Stimulated activated CD8-positive, alpha-beta memory T cell treated with anti-CD3 and anti-CD28 coated beads, Interleukin-15, amount 100 ng/mL, for 24 hours (primary cell): ENCODE data around the gene IKZF2.

Source experiments
- DNase-seq: peaks from one replicate; pipeline ENCODE4 v3.0.0-alpha.2; 2020; ENCODE audit warnings: low read depth

IKZF2 gene

DNA sequence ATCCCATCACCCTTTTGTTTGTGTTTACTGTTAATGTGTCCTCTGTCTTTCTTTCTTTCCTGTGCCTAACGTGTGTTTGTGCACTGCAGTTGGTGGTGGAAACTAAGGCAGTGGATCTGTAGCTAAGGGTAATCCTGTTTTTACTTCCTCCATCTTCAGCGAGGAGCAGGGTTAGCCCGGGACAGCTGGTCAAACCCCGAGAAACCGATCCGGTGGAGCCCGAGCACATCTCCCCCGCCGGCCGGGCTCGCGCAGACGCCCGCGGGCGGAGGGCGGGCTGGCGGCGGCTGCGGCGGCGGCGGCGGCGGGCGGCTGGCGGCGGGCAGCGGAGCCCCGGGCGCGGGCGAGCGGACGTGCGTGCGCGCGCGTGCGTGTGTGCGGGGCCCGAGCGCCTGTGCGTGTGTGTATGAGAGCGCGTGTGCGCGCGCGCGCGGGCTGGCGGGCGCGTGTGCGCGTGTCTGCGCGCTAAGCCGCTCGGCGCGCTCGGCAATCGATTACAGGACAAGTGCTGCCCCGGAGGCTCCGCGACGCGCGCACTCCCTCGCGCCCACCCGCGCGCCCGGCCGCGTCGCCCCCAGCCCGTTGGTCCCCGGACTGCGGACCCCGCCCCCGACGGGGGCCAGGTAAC, at the start of gene IKZF2:
Gene IKZF2, minus strand, starts transcription at position 176 of the 628 bp plus-strand sequence. CDS start 2,983 bp downstream, outside the sequence.
- DNase-seq, result peak; percentile 45

DNA sequence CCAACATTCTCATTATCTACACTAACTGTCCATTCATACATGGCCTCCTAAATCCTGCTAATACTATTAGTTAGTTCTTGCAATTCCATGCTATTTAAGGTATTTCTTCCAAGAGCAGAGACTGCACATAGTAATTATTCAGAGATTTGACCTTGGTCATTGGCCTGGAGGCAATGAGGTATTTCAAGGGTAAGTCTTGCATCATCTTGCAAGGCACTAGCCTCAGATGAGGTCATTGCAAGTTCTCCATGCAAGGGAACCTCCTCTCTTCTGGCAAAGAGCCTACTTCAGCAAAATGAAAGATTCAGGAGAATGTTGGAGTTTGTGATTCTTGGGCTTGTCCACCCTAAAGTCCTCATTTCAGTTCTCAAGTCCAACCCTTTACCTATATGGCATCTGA, 48.5 kb upstream of the IKZF2 start:
- DNase-seq, result no peak

DNA sequence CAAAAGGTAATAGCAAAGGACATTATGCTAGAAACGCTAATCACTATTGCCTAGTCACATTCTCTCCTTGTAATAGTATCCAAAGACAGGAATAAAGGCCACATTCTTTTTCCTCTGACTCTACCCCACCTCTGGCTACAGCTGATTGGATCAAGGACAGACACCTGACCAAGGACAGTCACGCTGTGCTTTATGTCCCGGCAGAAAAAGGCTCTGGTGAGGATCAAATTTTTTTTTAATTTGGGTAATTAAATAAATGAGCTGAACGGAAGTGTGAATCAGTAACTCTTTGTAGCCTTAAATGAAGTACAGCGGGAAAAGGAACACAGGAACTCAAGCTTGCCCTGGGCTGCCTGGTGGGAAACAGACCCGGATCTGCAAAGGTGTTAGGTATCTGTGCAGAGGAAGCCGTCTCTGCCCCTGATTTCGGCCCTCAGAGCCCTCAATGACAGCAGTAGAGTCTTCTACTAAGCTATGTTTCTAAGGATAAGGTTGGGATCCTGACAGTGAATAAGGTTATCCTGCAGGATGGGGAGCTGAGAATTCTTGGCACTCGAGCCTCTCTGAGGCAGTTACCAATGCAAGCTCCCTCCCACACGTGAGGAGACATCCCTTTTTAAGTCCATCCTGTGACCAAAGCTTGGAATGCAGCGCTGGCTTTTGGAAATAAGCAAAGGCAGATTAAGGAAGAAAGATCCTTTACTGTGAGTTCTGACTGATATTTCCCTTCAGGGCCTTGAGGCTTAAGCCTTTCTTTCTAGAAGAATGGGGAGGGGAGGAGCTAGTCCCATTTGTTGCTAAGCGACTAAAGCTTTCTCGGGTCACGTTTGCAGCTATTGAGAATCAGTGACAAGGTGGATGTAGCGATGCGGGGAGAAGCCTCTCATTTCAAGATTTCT, 37.8 kb upstream of the IKZF2 start:
- no peak for DNase-seq

DNA sequence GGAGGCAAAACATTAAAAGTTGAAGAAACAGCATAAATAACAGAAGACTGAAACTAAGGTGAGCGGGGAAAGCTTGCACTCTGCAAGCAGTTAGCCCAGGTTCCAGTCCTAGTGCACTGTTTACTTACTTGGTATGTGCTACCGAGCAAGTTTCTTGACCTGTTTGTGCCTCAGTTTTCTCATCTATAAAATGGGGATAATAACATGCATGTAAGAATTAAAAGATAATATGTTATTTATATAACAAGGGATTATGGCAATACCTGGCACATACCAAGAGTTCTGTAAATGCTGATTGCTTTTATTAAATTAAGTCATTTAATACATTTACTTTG, 37.1 kb upstream of the IKZF2 start:
- no peak for DNase-seq

DNA sequence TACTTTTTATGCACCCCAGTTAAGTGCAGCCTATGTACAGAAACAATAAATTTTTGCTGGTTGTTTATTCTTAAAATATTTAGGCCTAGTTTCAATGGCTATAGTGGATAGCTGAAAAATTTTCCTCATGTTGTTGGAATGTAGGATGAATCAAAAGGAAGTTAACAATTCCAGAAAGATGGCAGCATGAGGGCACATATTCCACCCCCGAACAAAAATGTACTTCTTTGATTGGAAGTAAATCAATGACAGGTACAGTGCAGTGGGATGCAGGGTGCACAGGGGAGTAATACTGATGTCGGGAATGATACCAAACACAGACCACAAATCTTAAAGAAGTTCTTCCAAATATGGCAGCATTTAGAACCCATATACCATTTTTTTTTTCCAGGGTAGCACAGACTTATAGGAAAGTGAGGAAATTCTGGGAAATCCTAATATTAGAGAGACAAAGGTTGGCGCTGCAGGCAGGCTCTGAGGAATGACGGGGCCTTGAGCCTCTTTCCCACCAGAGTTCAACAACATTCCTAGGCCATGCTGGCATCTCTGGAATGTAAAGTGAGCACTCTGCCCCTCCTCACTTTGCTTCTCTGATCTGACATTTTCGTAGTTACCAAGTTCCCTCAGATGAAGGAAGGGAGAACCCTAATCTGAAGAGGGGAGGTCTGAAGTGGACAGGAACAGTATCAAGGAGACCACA, 36.6 kb upstream of the IKZF2 start:
- no peak for DNase-seq

DNA sequence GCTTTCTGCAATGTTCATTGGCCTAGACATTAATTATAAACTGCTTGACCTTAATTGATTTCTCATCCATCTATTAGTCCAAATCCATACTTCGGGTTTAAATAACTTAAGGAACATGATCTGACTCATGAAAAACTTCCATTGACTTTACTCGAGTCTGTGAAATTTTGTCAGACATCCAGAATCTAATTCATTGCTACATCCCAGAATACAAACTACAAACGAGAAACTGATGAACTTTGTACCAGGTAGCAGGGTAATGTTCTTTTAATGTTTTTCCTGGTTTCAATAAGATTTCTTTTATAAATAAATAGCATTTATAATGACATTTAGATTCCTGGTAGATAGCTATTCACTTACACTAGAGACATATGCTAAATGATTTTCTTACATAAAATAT, 36.0 kb upstream of the IKZF2 start:
- DNase-seq, result no peak

DNA sequence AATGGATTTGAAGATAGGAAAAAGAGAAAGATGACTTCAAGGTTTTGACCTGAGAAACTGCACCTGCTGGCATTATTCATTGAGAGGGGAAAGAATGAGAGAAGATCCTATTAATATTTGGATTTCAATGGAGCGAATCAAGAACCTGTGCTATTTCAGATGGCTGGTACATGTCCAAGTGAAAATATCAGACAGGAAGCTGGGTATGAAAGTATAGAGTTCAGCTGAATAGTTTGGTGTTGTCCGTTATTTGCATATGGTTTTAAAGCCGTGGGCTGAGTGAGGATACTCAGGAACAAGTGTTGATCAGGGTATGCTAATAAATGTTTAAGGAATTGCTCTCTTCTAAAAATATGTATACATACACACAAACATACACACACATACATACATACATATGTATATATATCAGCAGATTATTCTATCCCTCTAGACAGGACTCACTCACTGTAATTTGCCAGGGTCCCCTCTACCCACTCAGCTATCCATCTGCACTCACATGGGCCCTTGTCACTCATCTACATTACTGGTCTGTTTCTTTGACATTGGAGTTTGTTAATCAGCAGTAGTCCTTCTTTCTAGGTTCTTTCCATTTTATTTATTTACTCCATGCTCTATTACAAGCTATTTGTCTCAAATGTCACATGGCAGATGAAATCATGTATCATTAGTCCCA, 33.9 kb upstream of the IKZF2 start:
- DNase-seq, result no peak

DNA sequence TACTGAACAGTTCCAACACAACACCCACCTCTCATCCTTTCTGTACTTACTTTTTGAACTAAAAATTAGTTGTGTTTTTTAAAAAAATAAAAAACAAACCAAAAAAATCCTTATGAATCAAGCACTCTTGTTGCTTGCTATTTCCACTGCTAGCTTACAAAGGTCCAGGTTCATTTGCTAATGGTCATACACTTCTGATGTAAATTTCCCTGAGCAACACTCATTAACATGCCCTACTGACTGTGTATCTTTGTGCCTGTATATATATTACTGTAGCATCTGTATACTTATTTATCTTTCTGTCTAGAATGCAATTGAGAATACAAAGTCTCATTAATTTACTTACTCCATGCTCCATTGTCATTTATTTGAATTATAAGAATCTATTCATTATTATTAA, 30.3 kb upstream of the IKZF2 start:
- no peak for DNase-seq

DNA sequence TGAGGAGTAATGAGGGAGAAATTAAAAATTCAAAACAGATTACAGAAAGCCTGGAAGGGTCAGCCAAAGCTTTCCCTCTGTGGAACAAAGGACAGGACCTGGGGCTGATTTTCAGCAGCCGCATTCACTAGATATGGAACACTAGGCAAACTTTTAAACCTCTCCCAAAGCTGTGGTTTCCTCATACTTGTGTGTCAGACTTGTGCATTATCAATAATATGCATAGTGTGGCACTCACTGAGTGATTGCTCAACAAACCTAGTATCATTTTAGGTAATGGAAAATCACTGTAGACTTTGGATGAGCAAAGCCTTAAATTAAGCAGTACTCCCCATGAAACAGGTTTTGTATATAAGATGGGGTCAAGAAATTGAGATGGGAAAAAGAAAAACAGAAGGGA, 26.3 kb upstream of the IKZF2 start:
- DNase-seq, result no peak

DNA sequence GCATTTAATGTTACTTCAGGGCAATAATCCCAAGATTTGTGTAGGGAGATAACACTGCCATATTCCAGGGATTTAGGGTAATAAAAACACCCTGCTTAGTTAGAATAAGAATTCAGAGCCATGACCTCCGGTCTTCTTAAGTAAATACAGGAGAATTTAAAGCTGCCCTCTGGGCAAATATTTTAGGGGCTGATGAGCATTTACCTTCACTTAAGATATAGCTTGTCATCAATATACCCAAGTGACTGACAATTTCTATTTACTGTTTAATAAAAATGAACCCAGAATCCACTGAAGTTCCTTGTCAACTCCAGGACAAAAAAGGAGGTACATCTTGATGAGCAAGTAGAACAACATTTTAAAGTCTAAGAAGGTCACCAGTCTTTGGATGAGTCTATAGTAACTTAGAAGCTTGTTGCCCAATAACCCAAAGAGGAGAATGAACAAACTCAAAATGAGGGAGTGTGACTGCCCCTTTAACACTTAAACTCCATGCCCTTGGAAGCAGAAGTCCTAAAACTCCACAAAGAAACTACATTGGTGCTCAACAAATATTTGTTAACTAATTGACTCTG, 24.3 kb upstream of the IKZF2 start:
- no peak for DNase-seq

DNA sequence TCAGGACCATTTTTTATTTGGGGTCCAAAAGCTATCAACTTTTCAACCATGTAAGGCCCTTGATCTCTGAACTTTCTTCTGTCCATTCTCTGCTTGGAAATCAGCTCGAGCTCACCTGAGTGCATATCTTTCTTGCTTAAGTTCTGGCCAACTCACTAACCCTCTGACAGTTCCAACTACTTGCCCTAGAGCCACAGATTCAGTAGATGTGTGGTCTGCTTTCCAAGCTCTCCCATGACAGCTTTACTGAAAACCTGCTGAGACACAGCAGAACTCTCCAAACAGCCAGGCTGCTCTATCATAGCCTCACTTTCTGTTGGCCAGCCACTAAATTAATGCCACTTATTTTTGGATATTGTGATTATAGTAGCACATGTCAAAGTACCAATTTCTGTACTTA, 21.2 kb upstream of the IKZF2 start:
- no peak for DNase-seq

DNA sequence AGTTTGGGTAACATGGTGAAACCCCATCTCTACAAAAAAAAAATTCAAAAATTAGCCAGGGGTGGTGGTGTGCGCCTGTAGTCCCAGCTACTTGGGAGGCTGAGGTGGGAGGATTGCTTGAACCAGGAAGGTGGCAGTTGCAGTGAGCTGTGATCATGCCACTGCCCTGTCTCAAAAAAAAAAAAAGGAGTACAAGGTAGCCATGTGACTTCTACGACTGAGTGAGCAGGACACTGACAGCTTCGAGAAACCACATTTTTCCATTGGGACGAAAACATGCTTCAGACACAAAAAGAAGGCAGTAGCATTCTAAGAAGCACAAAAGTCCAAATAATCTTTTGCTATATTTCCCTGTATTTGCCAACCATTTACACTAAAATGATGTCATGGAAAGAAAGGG, 19.7 kb upstream of the IKZF2 start:
- DNase-seq, result no peak

DNA sequence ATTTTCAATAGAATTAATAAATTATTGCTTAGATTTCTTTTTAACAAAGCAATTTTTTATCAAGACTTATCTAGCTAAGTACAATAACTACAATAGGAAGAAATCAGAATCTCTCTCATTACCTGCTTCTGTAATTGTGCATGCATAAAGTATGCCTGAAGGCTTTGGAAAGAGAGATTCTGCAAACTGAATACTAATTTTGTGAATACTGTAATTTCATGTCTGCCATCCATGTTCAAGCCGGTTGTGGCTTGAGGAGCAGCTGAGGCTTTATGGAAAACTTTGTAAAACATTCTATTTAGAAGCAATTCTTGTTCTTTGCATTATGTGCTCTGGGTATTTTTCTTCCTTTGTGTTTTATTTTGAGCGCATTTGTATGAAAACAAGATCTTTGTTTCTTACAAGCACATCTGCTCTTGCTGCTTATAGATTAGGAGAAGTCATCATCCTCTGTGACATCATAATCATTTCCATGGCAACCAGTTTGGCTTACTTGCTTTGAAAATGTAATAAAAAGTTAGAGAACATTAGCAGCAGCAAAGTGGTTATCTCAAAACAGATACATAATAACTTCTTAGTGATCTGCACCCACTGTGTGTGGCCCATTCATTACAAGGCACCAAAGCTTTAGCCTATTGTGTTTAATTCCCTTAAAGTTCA, 16.0 kb upstream of the IKZF2 start:
- no peak for DNase-seq

DNA sequence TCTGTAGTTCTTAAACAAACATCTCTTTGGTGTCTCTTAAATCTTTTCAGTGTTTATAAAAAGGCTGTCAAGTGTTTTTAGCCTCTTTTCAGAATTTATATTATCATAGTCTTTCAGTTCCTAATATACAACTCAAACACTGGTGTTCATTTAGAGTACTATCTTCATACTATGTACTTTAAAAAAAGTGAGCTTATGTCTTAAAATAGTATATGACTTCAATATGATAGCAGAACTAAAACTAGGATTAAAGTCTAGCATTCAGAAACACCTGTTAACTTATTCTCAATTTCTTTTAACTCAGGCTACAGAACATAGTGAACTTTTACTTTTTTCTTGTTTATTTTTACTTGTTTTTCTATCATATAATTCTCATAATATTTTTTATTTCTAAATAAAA, 14.7 kb upstream of the IKZF2 start:
- no peak for DNase-seq

DNA sequence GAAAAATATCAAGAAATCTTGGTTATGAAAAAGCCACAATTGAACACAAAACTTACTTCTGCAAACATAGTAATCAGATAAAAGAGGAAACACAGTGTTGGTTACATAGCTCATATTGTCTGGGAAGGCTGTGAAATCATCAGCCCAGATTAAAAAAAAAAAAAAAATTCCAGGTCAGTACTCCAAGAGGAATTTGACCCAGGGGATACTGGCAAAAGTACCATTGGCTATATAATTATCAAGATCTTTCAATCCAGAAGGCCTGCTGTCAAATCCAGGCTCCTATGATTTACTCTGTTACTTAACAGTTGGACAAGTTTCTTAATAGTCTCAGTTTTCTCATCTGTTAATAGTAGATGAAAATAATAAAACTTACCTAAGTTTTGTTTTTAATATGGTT, 12.9 kb upstream of the IKZF2 start:
- DNase-seq, result no peak

DNA sequence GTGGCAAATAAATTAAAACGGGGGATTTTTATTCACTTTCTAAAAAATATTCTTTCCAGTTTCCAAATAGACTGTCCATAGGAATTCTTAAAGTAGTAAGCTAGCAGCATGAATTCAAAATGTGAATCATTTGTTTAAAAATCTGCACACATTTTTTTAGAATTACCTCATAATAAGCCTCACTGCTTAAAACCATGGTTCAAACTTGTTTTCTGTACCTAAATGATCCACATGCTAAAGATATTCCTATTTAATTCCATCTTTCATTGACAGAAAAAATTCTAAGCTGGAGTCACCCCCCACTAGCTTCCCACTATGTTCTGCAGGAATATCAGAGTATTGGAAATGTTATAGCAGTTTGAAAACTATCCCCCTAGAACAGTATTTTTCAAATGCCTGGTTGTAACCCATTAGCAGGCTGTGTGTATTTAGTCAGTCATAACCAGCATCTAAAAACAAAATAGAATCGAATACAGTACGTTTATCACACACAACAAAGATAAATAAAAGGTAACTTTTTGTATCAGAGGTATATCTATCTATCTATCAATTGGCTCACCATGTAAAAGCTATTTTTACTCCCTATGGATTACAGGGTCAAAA, 11.2 kb upstream of the IKZF2 start:
- no peak for DNase-seq

DNA sequence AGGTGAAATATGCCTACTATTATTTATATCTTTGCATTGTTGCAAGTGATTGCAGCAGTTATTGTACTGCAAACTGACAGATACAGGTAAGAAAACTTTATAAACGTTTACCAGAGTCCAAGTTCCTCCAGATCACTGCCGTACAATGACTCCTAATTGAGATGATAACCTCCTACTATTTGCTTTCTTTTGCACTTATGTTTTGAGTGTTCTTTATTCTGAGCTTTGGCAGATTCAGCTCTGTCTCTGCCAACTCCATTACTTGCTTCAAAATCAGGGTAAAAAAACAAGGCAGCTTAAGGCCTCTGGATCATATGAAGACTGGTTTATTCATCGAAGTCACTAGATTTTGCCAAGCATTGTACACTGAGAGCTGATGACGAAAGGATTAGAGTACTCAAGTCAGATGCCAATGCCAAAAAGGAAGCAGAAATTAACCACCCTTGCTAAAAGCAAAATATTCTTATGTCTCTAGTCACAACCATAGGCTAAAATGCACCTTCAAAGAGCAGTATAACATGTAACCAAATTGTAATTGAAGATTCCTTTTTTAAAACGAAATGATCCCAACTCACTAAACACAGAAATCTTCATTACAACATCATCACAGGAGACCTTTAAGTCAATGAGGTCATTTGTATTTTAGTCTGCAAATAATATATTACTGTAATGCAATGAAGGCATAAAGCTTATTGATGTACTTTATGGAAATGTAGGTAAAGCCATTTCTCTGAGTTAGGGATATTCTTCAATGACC, 10.5 kb upstream of the IKZF2 start:
- DNase-seq, result no peak

DNA sequence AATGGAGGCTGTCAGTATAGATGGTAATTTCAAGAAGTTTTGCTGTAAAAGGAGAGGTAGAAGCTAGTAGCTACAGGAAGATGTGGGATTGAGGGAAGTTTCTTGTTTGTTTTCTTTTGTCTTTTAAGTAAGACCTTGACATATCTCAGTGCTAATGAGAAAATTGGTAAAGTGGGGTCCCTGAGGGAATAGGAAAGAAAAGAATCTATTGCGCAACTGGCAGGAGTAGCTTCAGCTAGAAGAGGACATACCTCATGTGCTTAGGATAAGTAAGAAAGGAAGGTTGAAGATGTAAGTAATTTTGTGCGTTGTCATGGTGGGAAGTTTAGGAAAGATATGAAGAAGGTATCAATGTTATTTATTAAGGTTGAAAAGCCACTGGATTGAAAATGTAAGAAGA, 8.4 kb upstream of the IKZF2 start:
- DNase-seq, result no peak

DNA sequence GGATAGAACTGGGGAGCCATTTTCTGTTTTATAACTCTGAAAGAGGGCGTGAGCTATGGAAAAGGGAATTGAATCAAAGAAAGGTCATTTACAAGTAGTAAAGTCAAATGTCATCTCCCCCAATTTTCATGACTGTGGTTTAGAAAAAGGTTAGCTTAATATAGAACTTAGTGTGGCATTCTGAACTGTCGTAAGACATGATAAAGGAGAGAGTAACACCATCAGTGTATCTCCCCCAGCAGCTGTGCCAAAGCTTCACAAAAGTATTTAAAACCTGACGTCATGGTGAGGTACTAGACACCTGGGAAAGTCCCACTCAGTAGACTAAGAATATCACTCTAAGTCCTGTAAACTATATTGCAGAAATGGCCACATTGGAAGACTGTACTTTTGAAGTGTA, 5.8 kb upstream of the IKZF2 start:
- DNase-seq, result no peak

DNA sequence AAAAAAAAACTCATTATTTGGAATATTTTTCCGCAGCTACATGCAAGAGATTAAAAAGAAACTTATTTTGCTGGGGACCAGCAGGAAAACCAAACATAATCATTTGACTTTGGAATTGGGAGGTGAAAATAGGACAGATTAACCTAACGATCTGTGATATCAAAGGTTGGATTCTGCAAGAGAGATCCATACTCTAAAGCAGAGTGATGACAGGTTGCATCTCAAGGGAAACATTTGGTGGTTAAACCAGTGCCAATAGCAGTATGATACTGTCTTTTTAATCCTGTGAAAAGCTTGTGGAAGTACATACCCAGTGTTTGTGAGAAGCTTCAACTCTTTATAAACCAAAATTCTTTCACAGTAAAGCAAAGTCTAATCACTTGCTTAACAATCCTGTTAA, 5.3 kb upstream of the IKZF2 start:
- DNase-seq, result no peak

DNA sequence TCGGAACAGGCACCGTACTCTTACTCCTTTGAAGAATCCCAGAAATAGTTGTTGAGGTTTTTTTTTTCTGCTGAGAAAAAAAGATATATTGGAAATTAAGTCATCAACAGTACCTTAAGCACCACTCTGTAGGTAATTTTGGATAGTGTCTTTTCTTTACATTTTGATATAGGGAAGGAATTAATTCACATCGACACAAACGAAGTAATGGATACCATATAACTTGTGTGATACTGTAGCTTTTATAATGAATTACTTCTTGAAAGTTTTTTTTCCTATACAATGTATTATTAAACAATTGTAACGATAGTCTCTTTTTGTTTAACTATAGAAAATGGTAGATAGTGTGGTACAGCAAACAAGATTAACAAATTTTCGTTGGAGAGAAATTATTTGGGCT, 1.5 kb upstream of the IKZF2 start:
- no peak for DNase-seq
